ENCODE measurements around the gene JMJD4. TPM values are rescaled to one million over a fixed set of nuclear protein-coding genes. Genes with fewer than 3 reads are reported as not detected.
"Not testable (repeated sequence)": the region's sequence is repeated elsewhere in the genome, so short reads cannot be mapped to it uniquely, and the experiment has no call there.

Gene JMJD4
- total RNA-seq, 1 experiment from 2014 or later, result 10.9 TPM

DNA sequence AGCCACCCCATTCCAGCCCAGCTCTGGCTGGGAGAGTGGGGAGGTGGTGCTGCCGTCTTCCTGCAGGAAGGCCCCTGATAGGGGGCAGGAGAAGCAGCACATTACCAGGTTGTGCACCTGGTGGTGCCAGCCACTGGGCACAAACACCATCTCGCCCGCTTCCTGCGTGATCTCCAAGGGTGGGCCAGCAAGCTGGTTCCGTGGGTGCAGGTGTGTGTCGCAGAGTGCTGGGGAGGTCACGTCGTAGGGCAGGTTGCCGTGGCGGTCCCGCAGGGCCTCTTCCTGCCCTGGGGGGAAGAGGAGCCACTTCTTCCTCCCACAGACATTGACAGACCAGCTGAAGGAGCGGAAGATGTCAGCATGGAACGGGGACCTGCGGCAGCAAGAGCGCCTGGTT lies 1.8 kb downstream of the JMJD4 start:
- no peak for DNase-seq (ENCODE audit: low read depth)

DNA sequence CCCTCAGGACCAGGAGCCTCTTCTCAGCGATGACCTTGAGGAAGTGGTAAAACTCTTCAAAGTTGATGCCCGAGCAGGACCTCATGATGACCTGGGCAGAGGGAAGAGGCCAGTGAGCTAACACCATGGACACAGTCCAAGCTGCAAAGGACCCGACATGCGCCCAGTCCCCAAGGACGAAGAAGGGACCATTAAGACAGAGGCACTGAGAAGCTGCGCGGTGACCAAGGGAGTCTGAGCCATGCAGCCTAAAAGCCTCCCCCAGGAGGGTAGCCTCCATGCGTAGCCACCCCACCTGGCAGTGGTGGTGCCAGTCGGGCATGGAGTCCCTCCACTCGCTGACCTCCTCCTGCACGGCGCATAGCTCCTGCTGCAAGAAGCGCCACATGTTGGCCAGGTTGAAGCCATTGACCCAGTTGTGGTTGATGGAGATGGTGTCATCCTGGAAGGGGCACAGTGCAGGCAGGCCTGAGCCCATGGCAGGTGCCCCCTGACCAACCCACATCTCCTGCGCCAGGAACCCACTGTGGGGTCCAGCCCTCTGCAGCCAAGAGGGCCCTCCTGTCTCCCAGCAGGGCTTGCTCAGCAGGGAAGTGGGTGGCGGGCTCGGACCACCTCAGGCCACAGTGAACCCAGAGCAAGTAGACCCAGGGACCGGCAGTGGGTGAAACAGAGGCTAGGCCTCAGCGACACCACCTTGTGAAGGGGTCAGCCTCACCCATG lies 2.4 kb downstream of the JMJD4 start:
- no peak for DNase-seq (ENCODE audit: low read depth)

DNA sequence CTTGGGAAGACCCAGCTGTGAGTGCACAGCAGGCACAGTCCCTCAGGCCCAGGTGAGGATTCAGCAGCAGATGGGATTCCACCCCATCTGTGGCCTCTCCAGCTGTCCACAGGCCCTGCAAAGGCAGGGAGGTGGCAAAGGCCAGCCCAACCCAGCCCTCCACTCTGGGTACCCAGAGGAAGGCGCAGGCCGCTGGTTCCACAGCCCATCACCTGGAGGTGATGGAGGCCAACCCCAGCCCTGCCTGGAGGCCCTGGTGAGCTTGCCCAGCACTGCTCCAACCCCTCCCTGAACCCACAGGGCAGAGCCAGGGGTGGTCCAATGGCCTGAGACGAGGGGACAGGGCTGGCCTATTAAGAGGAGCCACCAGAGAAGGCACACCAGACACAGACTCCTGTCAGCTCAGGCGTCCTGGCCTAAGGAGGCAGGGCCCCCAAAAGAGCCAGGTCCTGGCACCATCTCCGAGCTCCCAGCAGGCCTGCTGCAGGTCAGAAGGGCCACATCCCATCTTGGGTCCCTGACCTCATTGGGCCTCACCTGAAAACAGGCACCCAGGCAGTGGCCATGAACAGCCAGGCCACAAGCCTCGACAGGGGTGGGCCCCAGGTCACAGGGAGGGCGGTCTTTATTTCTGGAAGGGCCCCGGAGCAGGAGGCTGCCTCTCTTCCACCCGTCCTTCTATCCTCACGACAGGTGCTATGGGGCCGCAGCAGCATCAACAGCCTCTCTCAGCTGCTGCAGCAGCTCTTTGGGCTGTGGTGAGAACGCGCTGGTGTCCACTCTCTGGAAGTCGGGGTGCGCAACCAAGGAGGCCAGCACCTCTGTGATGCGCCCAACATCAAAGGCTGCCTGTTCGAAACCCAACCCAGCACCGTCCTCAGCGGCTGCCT lies 3.2 kb downstream of the JMJD4 start:
- no peak for DNase-seq (ENCODE audit: low read depth)

DNA sequence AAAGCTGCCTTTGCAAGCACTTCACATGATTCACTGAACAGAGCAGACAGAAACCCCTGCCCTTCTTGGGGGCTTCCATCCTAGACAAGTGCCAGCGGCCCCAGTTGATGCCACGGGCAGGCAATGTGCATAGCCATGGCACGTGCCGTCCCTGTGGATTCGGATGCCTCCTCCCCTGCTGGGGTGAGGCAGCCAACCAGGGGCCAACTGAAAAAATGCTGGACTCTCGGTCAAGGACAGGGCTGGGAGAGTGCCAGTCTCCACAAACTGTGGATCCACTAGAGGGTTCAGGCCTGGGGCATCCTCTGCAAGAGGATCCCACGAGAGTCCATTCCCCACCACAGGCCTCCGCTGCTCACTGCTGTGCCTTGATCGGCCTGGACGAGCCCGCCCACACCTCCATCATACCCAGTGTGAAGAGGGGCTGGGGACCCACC lies 3.8 kb downstream of the JMJD4 start:
- DNase-seq (ENCODE audit: low read depth), result no peak

DNA sequence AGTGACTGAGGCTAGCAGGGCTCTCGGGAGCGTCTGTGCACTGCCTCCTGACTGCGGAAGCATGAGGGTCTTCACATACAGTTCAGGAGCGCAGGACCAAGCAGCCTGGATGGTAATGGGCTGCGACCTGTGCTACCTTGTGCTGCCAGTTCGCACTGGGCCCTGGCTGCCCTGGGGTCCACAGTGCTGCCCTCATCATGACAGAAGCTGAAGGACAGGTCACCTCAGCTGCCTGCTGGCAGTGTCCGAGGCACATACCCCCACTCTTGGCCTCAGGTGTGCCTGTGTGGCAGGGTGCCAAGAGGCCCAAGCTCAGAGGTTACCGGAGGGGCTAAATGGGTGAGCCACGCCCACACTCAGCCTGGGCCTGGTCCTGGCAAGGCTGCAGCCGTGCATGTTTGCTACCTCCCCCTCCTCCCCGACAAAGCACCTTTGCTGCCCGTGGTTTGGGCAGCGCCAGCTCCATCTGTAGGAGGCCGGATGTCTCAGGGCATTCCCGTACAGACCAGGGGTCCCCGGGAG lies 4.4 kb downstream of the JMJD4 start:
- DNase-seq (ENCODE audit: low read depth), result no peak

DNA sequence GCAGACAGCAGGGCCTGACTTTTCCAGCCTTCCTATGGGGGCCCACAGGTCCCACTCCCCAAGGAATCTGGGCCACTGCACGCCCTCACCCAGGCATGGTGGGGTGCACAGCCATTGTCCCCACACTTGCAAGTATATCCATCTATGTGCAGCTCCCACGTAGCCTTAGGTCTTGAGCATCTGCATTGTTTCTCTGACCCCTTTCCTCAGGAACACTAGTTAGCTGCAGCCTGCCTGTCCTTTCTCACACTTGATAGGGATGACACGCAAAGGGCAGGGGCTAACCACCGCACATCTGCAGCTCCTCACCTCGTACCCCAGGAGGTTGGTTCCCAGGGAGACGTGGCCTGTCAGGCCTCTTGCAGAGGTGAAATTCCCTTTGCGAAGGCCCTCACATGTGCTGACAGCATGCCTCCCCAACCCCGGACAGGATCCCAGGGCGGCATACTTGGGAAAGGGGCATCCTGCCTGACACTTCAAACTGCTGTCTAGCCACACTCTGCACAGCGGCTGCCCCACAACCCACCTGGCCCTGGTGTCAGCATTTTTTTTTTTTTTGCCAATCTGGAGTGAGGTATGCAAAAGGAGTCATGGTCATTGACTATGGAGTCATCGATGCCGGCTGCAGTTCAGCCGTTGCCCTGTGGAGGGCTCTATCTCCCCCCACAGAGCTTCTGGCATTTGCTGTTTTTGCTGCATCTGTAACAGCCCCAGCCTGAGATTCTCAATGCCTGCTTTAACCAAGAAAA lies 5.0 kb downstream of the JMJD4 start:
- peak; percentile 48 for DNase-seq (ENCODE audit: low read depth)

DNA sequence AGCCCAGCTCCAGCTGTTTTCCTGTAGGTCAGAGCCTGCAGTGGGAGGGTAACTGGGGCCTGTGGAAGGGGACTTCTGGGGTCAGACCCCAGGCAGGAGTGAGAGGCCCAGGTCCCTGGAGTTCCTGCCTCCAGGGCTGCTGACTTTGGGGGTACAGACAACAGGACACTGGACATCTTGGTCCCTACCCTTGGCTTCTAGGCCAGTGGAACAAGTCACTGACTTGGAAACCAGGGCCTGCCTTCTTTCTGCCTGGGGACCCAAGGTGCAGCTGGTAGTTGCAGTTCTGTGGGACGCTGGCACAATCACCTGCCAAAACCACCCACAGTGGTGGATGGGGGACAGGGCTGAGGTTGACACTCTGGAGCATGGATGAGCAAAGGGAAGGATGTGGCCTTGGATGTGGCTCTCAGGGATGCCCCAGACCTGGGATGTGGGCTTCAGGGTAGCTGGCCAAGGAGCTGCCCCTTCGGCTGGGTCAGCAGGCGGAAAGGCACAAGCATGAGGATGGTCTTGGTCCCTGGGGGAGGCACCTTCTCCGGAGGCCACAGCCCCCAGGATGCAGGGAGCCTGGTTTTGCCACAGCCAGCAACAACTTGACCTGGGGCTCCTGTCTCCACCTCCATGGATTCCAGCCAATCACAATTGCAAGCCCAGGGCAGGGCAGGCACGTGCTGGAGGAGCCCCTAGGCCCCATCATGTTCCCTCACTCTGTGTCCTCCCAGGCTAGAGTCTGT lies 5.8 kb downstream of the JMJD4 start:
- DNase-seq (ENCODE audit: low read depth), result no peak

DNA sequence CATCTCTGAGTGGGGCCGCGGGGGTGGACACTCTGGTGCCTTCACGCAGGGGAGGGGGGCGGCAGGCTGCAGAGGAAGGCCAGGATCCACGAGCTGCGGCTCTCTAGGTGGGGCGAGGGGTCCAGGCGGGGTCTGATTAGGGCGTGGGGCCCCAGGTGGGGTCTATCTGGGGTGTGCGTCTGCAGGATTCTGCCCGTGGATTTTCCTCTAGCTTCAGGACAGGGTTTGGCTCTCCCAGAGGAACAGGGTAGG lies 6.3 kb downstream of the JMJD4 start:
- no peak for DNase-seq (ENCODE audit: low read depth)

DNA sequence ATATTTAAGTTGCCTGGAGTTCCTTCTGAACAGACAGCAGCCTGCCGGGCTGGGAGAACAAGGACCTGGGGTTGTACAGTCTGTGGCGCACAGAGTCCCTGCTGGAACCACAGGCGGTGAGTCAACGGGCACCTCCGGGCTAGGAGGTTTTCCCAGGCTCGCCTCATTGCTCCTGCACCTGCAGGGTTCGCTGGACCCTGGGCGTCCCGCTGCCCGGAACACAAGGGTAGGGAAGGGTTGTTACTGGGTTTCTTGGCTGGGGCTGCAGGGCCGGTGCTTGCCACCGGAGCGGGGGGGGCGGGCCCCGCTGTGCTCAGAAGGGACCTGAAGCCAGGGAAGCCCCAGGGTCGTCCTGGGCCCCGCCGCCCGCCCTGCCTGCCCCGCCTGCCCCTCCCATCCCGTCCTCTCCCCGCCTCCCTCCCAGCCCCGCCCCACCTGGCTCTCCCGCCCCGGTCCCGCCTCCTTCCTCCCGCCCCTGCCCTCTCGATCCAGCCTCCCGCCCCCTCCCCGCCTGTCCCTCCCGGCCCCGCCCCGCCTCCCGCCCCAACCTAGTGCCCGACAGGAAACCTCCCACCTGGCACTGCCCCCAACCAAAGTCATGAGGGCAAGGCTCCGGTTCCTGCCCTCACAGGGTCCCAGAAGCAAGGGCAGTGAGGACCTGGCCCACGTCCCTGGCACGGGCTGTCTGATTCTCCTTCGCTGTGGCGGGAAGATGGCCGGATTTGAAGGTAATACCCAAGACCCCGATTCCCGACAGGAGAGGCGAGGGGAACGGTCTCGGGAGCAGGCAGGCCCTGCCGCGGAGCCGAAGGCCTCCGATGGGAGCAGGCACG lies 6.8 kb downstream of the JMJD4 start:
- DNase-seq (ENCODE audit: low read depth), result peak; percentile 83

DNA sequence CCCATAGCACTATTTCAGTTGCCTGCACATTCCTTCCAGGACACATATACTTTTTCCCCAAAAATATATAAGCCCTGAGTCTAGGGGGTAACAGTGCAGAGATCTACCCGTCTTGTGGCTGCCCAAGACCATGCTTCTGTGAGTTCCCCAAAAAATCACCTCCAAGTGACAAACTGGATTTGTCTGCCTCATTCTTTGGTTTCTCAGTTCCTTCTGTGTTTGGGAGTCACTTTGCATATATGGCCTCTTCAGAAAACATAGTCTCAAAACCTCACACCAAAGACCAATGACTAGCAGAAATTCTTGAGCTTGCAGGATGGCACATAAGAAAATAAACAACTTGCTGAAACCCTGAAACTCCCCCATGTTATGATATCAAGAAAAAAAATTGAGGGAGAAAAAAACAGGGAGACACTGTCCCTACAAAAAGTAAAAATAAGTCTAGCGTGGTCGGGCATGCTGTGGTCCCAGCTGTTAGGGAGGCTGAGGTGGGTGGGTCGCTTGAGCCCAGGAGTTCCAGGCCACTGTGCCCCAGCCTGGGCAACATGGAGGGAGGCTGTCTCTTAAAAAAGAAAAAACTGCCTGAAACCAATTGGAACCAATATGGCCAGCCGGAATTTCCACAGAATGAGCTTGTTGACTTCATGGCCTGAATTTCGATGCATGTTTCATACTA lies 8.0 kb downstream of the JMJD4 start:
- no peak for DNase-seq (ENCODE audit: low read depth)

DNA sequence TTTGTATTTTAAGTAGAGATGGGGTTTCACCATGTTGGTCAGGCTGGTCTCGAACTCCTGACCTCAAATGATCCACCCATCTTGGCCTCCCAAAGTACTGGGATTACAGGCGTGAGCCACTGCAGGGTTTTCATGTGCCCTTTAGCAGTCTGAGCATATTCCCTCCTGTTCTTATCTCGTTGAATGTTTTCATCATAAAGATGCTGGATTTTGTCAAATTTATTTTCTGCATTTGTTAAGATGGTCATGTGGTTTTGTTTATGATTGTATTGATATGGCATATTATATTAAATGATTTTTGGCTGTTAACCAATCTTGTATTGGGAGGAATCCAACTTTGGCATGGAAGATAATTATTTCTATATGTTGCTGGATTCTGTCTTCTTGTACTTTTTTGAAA lies 8.8 kb downstream of the JMJD4 start:
- no peak for DNase-seq (ENCODE audit: low read depth)

DNA sequence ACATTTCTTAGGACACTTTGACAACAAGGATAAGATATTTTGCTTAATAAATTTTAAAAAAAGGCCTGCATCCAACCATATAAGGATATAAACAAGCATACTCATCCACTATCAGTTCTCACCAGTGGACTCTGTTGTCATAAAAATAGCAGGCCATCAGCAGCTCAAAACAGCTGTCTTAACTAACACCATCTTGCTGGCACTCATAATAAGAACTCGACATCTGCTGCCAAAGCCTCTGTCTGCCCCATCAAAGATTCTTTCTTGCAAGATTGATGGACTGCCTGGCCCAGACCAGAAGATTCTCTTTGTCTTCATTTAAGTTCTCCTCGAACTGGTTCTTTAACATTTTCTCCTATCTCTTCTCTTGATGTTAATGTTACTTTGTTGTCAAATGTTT lies 10.1 kb downstream of the JMJD4 start:
- no peak for DNase-seq (ENCODE audit: low read depth)

DNA sequence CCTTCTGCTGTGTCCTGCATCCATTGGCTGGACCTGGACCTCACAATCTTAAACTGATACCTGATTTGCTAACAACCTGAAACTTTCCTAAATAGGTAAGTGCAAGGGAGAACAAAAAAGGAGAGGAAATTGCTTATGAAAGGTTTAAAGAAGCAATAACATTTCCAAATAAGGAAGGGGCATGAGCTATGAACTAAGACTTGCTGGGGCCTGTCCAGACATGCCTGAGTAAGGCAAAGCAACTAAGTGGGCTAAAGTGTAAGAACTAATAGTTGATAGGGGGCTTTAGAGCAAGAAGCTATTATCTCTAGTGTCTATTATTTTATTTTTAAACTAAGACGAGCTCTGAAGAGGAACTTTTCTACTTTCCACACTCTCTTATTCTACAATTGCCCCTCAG lies 11.6 kb downstream of the JMJD4 start:
- no peak for DNase-seq (ENCODE audit: low read depth)

DNA sequence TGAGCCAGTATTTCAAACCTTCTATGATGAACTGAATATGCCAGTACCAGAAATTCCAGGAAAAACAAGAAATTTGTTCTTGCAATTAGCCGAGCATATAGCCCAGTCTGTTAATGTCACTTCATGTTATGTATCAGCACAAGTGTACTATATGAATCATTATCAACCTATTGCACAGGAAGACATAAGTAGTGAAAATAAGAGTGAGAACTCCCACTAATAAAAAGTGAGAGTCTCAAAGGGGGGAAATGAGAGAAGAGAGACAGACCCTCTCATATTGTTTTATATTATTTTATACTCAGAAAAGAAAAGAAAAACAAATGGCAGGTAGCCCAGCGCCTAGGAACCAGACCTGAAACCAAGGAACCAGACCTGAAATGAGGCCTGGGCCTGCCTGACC lies 16.2 kb downstream of the JMJD4 start:
- no peak for DNase-seq (ENCODE audit: low read depth)

DNA sequence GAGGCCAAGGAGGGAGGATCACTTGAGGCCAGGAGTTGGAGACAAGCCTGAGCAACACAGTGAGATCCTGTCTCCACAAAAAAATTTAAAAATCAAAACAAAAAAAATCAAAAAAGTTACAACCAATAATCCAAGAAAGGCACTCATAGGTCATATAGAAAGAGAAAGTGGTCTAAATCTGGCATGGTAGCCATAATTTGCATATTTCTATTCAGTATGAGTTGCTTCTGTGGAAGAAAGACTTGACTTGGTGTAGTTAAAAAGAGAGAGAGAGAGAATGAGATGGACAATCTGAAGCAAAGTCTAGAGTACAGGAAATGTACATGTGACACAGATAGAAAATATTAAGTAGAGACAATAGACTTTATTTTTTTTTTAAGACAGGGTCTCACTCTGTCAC lies 22.5 kb downstream of the JMJD4 start:
- DNase-seq (ENCODE audit: low read depth), result no peak

DNA sequence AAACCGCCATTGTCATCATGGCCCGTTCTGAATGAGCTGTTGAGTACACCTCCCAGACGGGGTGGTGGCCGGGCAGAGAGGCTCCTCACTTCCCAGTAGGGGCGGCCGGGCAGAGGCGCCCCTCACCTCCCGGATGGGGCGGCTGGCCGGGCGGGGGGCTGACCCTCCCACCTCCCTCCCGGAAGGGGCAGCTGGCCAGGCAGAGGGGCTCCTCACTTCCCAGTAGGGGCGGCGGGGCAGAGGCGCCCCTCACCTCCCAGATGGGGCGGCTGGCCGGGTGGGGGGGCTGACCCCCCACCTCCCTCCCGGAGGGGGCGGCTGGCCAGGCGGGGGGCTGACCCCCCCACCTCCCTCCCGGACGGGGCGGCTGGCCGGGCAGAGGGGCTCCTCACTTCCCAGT lies 24.6 kb downstream of the JMJD4 start:
- DNase-seq (ENCODE audit: low read depth), result not testable (repeated sequence)

DNA sequence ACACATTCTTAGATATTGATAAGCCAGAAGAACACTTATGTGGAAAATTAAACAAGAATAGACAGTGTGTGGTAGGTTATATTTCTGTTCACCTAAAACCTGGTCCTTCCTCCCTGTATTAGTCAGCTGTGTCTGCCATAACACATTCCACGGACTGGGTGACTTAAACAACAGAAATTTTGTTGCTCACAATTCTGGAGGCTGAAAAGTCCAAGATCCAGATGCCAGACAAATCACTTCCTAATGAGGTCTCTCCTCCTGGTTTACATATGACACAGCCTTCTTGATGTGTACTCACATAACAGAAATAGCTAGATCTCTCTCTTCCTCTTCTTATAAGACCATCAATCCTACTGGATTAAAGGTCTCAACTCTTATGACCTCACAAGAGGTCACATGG lies 25.7 kb downstream of the JMJD4 start:
- DNase-seq (ENCODE audit: low read depth), result no peak

DNA sequence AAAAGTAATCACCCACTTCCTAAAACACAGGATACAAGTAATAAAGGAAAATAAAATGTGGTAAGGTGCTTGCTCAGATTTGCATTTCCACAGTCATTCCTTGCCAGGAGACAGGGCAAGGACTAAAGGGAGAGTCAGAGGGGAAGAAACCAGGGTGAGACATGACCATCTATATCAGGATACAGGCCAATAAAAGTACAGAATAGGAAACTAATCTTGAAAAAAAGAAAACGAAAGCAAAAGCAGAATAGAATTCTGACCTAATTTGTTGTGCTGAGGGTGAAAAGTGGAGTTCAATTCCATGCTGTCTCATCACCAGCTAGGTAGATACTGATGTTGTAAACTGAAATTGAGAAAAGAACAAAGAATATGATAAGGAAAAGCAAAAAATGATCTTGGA lies 27.3 kb downstream of the JMJD4 start:
- peak; percentile 35 for DNase-seq (ENCODE audit: low read depth)

DNA sequence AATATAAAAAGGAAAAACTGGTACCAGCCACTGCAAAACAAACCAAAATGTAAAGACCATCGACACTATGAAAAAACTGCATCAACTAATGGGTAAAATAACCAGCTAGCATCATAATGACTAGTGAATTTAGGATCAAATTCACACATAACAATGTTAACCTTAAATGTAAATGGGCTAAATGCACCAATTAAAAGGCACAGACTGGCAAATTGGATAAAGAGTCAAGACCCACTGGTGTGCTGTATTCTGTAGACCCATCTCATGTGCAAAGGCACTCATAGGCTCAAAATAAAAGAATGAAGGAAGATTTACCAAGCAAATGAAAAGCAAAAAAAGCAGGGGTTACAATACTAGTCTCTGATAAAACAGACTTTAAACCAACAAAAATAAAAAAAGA lies 33.5 kb downstream of the JMJD4 start:
- not testable (repeated sequence) for DNase-seq (ENCODE audit: low read depth)

DNA sequence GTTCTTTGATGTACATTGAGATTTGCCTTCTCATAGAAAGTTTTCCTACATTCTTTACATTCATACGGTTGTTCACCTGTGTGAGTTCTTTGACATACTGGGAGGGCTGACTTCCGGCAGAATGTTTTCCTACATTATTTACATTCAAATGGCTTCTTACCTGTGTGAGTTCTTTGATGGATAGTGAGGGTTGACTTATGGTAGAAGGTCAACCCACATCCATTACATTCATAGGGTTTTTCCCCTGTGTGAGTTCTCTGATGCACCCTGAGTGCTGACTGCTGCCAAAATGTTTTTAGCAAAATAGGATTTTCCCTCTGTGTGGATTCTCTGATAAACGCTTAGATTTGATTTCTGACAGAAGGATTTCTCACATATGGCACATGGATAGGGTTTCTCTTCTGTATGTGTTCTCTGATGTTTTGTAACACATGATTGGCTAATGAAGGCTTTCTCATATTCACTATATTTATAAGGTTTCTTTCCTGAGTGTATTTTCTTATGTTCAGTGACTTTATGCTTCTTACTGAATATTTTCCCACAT lies 37.7 kb downstream of the JMJD4 start:
- DNase-seq (ENCODE audit: low read depth), result no peak

Data from RPMI7951 (cell line).